GM19351 (cell line): ENCODE measurements around the gene MAGEB3.
"Not testable (repeated sequence)": the region's sequence is repeated elsewhere in the genome, so short reads cannot be mapped to it uniquely, and the experiment has no call there.

ENCODE experiments used
- ATAC-seq: cut with Tn5 transposase; IDR thresholded peaks from one replicate; pipeline ENCODE4 v1.9.1; 2021; ENCODE audit warnings: mild to moderate bottlenecking, moderate library complexity; ENCODE audit not compliant: unreplicated experiment

MAGEB3 gene

GRCh38 chrX:30230395-30230794 is at the start of gene MAGEB3:
Gene MAGEB3 (plus strand): TSS chrX:30230657. CDS start chrX:30235925, 5,268 bp downstream.
- no peak for ATAC-seq

- ATAC-seq = peak; percentile 74
These were observed 49.1 kb upstream of the MAGEB3 start for GRCh38 chrX:30181353-30181752.

- ATAC-seq = no peak
These were observed 46.9 kb upstream of the MAGEB3 start for GRCh38 chrX:30183554-30183953.

- ATAC-seq = no peak
These were observed 40.0 kb upstream of the MAGEB3 start for GRCh38 chrX:30190426-30190825.

- not testable (repeated sequence) for ATAC-seq
These were observed 36.5 kb upstream of the MAGEB3 start for GRCh38 chrX:30193910-30194309.

GRCh38 chrX:30196322-30196721 is 34.1 kb upstream of the MAGEB3 start:
- ATAC-seq = peak; percentile 85

GRCh38 chrX:30212172-30212571 is 18.3 kb upstream of the MAGEB3 start:
- no peak for ATAC-seq

- ATAC-seq = no peak
These were observed 15.1 kb upstream of the MAGEB3 start, which contains the start of gene MAGEB2 for GRCh38 chrX:30215357-30215843. Gene MAGEB2 (plus strand): TSS chrX:30215563. CDS start chrX:30218581, 3,018 bp downstream.

- no peak for ATAC-seq
These were observed 13.0 kb upstream of the MAGEB3 start for GRCh38 chrX:30217465-30217864.

- ATAC-seq = no peak
These were observed 11.1 kb upstream of the MAGEB3 start for GRCh38 chrX:30219372-30219771.

GRCh38 chrX:30220661-30221060 is 9.8 kb upstream of the MAGEB3 start:
- no peak for ATAC-seq

GRCh38 chrX:30224536-30224935 is 5.9 kb upstream of the MAGEB3 start:
- no peak for ATAC-seq

GRCh38 chrX:30228526-30228925 is 1.9 kb upstream of the MAGEB3 start:
- no peak for ATAC-seq

GRCh38 chrX:30241724-30242415 is 11.4 kb downstream of the MAGEB3 start, which contains the start of gene MAGEB4:
Gene MAGEB4 (plus strand): TSS chrX:30242000. CDS start chrX:30242136, 136 bp downstream.
- no peak for ATAC-seq

- ATAC-seq = no peak
These were observed 16.5 kb downstream of the MAGEB3 start, which contains the start of gene MAGEB1 for GRCh38 chrX:30246769-30247489. Gene MAGEB1 (plus strand): TSS chrX:30247146. CDS start chrX:30250494, 3,348 bp downstream.

GRCh38 chrX:30248854-30249253 is 18.4 kb downstream of the MAGEB3 start:
- ATAC-seq = peak; percentile 51

GRCh38 chrX:30253257-30253656 is 22.8 kb downstream of the MAGEB3 start:
- peak; percentile 85 for ATAC-seq

- no peak for ATAC-seq
These were observed 29.5 kb downstream of the MAGEB3 start for GRCh38 chrX:30259927-30260326.

GRCh38 chrX:30261012-30261411 is 30.6 kb downstream of the MAGEB3 start:
- ATAC-seq = no peak

- ATAC-seq = no peak
These were observed 32.3 kb downstream of the MAGEB3 start for GRCh38 chrX:30262763-30263162.

- ATAC-seq = no peak
These were observed 40.2 kb downstream of the MAGEB3 start for GRCh38 chrX:30270639-30271038.

- no peak for ATAC-seq
These were observed 45.0 kb downstream of the MAGEB3 start for GRCh38 chrX:30275498-30275897.
